GM21723 (cell line): ENCODE data around the gene RP2.

Source experiments
- ATAC-seq: cut with Tn5 transposase; IDR thresholded peaks from one replicate; pipeline ENCODE4 v1.9.1; 2021; ENCODE audit warnings: mild to moderate bottlenecking, moderate library complexity; ENCODE audit not compliant: unreplicated experiment

Gene RP2

GRCh38 chrX:46841346-46841745 is 4.5 kb downstream of the RP2 start:
- ATAC-seq = no peak

- no peak for ATAC-seq
Measured at GRCh38 chrX:46844913-46845312, 8.1 kb downstream of the RP2 start.

GRCh38 chrX:46849933-46850332 is 13.1 kb downstream of the RP2 start:
- no peak for ATAC-seq

DNA sequence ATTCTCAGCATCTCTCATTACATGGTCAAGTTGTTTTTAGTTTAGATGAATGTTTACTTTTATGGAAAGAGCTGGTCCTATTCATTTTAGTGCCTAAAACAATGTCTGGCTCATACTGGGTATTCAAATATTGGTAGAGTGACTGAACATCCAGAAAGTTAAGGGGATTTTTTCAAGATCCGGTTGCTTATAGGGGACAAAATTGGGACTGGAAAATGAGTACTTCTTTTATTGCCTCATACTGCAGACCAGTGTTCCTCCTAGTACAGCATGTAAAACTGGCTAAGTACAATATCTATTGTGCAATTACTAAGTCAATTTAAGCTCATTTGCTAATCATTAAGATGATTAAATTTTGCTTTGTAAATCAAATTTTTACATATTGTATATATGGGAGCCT is 13.9 kb downstream of the RP2 start:
- no peak for ATAC-seq

- ATAC-seq = no peak
Measured at GRCh38 chrX:46856483-46856882, 19.6 kb downstream of the RP2 start.

GRCh38 chrX:46860557-46860956 is 23.7 kb downstream of the RP2 start:
- no peak for ATAC-seq

DNA sequence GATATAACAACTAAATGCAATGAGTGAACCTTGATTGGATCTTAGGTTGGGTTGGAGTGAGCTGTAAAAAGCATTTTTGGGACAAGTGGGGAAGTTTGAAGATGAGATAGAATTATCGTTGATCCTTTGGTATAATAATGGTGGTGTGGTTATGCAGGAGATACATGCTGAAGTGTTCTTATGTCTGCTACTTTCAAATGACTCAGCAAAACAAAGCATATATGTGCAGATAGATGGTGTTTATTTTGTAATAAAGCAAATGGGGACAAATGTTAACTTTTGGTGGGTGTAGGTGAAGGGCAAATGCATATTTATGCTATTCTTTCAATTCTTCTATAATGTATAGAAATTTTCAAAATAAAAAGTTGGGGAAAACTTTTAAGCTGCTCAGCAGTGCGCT is 26.2 kb downstream of the RP2 start:
- ATAC-seq = no peak

DNA sequence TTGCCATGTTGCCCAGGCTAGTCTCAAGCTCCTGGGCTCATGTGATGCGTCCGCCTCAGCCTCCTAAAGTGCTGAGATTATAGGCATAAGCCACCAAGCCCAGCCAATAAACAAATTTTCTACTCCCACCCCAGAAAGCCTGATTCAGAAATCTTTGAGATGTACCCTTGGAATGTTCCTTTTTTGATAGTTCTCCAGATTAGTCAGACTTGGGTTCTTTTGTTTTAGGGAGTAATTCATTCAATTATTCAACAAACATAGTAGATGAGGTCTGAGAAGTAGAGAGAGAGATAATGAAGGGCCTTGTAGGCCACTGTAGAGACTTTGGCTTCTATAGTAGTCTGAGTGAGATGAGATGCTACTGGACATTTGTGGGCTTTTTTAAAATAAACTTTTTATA is 27.8 kb downstream of the RP2 start:
- no peak for ATAC-seq

DNA sequence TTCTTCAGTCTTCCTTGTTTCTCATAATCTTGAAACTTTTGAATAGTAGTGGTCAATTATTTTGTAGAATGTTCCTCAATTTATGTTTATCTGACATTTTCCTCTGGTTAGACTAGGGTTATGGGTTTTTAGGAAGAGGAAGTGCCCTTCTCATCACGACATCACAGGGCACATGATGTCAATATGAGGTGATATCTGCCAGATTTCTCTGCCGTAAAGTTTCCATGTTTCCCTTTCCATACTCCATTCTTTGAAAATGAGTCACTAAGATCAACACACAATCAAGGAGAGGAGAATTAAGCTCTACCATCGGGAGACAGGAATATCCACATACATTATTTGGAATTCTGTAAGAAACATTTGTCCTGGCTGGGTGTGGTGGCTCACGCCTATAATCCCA is 28.4 kb downstream of the RP2 start:
- no peak for ATAC-seq

DNA sequence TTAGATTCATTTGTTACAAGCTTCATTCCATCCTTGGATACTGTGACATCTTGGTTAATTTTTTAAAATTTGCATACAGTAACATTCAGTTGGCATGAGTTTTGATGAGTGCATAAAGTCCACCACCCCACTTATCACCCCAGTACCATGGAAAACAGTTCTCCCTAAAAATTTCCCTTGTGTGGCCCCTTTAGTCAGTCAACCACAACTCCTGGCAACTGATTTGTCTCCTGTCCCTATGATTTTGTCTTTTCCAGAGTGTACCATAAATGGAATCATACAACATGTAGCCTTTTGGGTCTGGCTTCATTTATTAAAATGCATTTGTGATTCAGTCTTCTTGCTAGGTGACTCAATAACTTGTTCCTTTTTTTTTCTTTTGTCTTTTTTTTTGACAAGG is 29.9 kb downstream of the RP2 start:
- no peak for ATAC-seq

GRCh38 chrX:46873746-46874145 is 36.9 kb downstream of the RP2 start:
- no peak for ATAC-seq

DNA sequence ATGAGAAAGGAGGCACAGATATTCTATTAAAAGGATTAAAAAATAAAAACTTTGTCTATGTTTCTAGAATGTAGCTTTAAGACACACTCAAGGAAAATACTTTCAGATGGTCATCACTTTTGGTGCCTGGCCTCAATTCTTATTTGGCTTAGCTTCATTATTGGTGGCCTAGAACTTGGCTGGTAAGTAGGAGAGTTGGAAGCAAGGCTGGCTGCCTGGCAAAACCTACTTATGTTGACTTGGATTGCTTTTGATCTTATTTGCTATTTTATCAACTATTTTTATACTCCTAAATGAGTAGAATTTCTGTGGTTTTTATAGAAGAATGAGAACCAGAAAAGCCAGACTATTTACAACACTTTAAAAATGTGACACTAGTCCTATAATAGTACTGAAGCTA is 40.1 kb downstream of the RP2 start:
- ATAC-seq = no peak

GRCh38 chrX:46882266-46882665 is 45.4 kb downstream of the RP2 start:
- no peak for ATAC-seq

- no peak for ATAC-seq
Measured at GRCh38 chrX:46884799-46885198, 48.0 kb downstream of the RP2 start.

GRCh38 chrX:46898207-46898606 is 61.4 kb downstream of the RP2 start:
- ATAC-seq = no peak

DNA sequence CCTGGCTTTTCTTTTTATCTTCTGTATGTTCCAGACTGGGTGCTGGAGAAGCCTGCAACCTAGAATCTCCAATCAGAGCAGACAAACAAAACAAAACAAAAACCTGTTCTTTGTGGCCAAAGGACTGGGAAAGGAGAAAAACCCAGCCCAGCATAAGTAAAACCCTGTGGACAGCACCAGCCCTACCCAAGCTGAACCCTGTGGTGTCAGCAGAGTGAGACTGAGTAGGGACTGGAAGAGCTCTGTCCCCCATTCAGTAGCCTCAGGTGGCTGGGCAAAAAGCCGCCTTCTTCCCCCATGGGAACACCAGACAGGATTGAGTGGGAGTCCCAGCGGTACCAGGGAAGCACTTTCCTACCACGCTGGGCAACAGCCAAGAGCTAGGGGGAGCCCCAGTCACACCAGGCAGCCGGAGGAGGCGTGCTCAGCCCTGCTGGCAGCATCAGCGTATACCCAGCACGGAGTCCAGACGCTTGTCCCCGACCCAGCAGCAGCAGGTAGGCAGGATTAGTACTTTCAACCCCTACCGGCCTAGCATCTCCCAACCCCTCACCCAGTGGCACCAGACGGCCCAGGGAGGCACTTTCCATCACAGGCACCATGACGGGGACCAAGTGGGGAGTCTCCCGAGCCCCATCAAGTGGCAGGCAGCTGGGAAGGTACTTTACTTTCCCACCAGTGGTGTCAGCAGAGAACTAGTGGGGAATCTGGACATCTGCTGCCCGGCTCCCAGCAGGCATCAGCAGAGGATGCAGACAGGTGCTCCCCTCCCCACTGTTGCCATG is 66.8 kb downstream of the RP2 start:
- peak; percentile 84 for ATAC-seq

- ATAC-seq = no peak
Measured at GRCh38 chrX:46904626-46905025, 67.8 kb downstream of the RP2 start.

- ATAC-seq = no peak
Measured at GRCh38 chrX:46910415-46910814, 73.6 kb downstream of the RP2 start.

DNA sequence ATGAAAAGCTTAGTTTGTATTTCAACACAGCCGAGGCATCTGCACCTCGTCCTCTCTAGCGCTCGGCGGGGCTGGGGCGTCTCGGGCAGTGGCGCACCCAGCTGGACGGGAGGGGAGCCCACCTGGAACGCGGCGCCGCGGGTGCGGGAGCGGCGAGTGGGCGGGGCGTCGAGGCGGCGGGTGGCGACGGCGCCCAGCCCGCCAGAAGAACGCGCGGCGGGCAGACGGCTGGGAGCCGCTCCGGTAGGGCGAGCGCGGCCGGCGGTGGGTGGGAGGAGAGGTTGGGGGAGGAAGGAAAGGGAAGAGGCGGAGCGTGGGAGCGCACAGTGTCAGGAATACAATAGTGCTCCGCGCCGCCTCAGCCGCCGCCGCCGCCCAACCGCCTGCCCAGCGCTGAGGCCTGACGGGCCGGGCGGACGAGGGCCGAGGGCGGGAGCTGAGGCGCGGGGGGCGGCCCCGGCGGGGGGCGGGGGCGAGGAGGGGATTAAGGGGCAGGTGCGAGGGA is 75.3 kb downstream of the RP2 start, which contains the start of gene JADE3:
TSS of gene JADE3 (plus strand) at position 324 of the 505 bp plus-strand sequence. CDS start 72,474 bp downstream, outside the sequence.
- ATAC-seq = no peak

DNA sequence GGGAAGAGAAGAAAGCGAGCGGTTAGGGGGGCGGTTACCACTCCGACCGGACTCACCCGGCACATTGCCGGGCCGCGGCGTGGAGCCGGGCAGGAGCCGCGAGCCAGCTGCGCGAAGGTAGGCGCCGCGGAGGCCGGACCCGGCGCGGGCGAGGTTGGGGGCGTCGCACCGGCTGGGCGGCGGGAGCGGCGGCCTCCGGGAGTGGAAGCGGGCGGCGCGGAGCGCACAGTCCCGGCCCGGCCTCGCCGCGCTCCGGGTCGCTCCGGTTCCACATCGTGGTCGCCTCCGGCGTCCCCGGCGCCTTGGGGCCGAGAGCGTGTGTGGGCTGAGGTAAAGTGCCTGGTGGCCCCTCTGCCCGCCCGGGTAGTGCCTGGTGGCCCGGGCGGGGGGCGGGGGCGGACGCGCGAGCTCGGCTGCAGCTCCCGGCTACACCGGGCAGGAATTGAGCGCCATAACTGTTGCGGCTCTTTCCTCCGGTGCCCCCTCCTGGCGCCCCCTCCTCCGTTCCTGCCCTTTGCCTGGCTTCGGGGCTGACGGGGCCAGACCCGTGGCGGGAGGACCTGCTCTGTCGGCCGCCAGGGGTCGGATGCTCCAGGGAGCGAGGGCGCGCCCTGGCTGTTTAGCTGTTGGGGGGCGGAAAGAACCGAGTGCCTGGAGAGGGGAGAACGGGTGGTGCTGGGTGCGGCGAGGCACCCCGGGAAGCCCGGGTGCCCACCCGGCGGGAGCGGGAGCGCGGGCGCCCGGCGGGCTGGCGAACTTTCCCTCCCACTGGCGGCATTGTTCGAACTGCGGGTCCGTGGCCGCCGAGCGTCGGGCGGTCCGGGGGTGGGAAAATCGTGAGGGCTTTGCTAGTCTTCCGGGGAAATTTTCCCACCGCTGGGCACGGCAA is 76.0 kb downstream of the RP2 start:
- no peak for ATAC-seq

DNA sequence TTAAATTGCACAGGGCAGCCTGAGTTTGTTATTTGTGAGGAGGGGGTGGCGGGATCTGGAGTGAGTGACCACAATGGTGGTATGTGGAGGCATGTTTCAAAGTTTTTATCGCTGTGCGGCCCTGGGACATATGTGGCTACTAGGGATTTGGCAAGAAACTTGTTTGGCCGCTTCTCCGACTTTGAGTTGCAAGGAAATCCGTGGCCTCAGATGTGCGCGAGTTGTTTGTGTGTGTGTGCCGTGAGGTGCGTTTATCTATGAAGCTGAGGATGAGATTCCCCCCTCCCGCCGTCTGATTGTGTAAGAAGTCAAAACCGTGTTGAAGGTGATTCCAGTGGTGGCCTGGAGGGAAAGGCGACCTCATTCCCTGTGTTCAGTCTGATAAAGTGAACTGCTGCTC is 76.8 kb downstream of the RP2 start:
- no peak for ATAC-seq

- ATAC-seq = no peak
Measured at GRCh38 chrX:46916273-46916672, 79.4 kb downstream of the RP2 start.
